HepG2 (cell line): ENCODE data around the gene JPT2. TPM values are rescaled to one million over a fixed set of nuclear protein-coding genes. Genes with fewer than 3 reads are reported as not detected.

Experiments used
- ATF7 ChIP-seq, 2 experiments: fragments of 450-650 bp in 1 of 2; sonication (generic) in 1 of 2; formaldehyde crosslinking in 1 of 2; IDR thresholded peaks; 2 replicates each; pipeline versions ENCODE4 v1.4.0 to v1.6.1; 2016 to 2020; ENCODE audit warnings: antibody characterized with exemption in 1 of 2, mild to moderate bottlenecking in 1 of 2, missing genetic modification reagents in 1 of 2
- CCDC6 ChIP-seq: sonication (generic); formaldehyde crosslinking; IDR thresholded peaks from 2 replicates; pipeline ENCODE4 v1.8.1; 2022; ENCODE audit warnings: mild to moderate bottlenecking, missing genetic modification reagents, moderate library complexity
- ETV5 ChIP-seq: IDR thresholded peaks from 2 replicates; pipeline ENCODE4 v1.6.1; 2018; ENCODE audit warnings: missing biosample characterization, missing genetic modification reagents, inconsistent platforms, borderline replicate concordance
- GATAD1 ChIP-seq: IDR thresholded peaks from 2 replicates; pipeline ENCODE4 v1.6.1; 2016; ENCODE audit warnings: missing genetic modification reagents, missing compliant biosample characterization
- GATAD2A ChIP-seq: IDR thresholded peaks from 2 replicates; pipeline ENCODE4 v1.6.1; 2016
- HOXA9 ChIP-seq: sonication (generic); formaldehyde crosslinking; IDR thresholded peaks from 2 replicates; pipeline ENCODE4 v1.8.1; 2022; ENCODE audit warnings: missing genetic modification reagents, mild to moderate bottlenecking, moderate library complexity, borderline replicate concordance
- PCBP2 ChIP-seq: fragments of 200-400 bp; formaldehyde crosslinking; optimal IDR thresholded peaks from 2 replicates; pipeline ENCODE3; 2018; ENCODE audit warnings: low read length, low read depth; ENCODE audit not compliant: poor library complexity, severe bottlenecking
- SUZ12 ChIP-seq: fragments of 150-350 bp; IDR thresholded peaks from 2 replicates; pipeline ENCODE4 v1.6.1; 2014; ENCODE audit warnings: low read depth, low read length
- TBX3 ChIP-seq: fragments of 450-650 bp; IDR thresholded peaks from 2 replicates; pipeline ENCODE4 v1.6.1; 2017; ENCODE audit warnings: antibody characterized with exemption, mild to moderate bottlenecking, inconsistent platforms, borderline replicate concordance
- ZNF20 ChIP-seq: sonication (generic); formaldehyde crosslinking; IDR thresholded peaks from 2 replicates; pipeline ENCODE4 v1.4.0; 2020; ENCODE audit warnings: mild to moderate bottlenecking, moderate library complexity, missing genetic modification reagents
- ZNF207 ChIP-seq: fragments of 450-650 bp; IDR thresholded peaks from 2 replicates; pipeline ENCODE4 v1.6.1; 2016; ENCODE audit warnings: antibody characterized with exemption, borderline replicate concordance
- ZNF501 ChIP-seq: sonication (generic); formaldehyde crosslinking; IDR thresholded peaks from 2 replicates; pipeline ENCODE4 v1.5.1; 2020; ENCODE audit warnings: mild to moderate bottlenecking, moderate library complexity, missing genetic modification reagents
- ZNF552 ChIP-seq: sonication (generic); formaldehyde crosslinking; IDR thresholded peaks from 2 replicates; pipeline ENCODE4 v1.9.0; 2022; ENCODE audit warnings: missing genetic modification reagents, mild to moderate bottlenecking, borderline replicate concordance
- ZNF790 ChIP-seq: sonication (generic); formaldehyde crosslinking; IDR thresholded peaks from 2 replicates; pipeline ENCODE4 v1.8.0; 2022; ENCODE audit warnings: missing genetic modification reagents, mild to moderate bottlenecking, borderline replicate concordance
- ZNF83 ChIP-seq: sonication (generic); formaldehyde crosslinking; IDR thresholded peaks from 2 replicates; pipeline ENCODE4 v1.4.0; 2020; ENCODE audit warnings: missing genetic modification reagents, mild to moderate bottlenecking, borderline replicate concordance
- ZSCAN21 ChIP-seq: sonication (generic); formaldehyde crosslinking; IDR thresholded peaks from 2 replicates; pipeline ENCODE4 v1.8.0; 2022; ENCODE audit warnings: mild to moderate bottlenecking, missing genetic modification reagents, moderate library complexity, borderline replicate concordance
- polyA plus RNA-seq, 8 experiments: library from polyadenylated mRNA; depleted of rRNA in 3 of 8; stranded (reverse) in 7 of 8; unstranded in 1 of 8; fragments of >200 nt; fragmentation: Illumina TruSeq in 4 of 8; extraction: Trizol in 4 of 8; gene quantifications; 2 replicates each; pipeline versions ENCODE4 v1.2.1 to v1.2.3, GENCODE V29; 2011 to 2016; ENCODE audit warnings: low read depth in 4 of 8, missing spikeins in 1 of 8, mixed read lengths in 1 of 8; ENCODE audit not compliant: insufficient read depth in 1 of 8
- total RNA-seq, 5 experiments: library from RNA; depleted of rRNA; stranded (reverse); fragments of >200 nt; fragmentation: Illumina TruSeq; extraction: Trizol; gene quantifications; 2 replicates each; pipeline ENCODE4 v1.2.3, GENCODE V29; 2016; ENCODE audit warnings: low read depth in 1 of 5
- TF ChIP-seq, protein P1 (sequence below): sonication (generic); formaldehyde crosslinking; IDR thresholded peaks from 2 replicates; pipeline ENCODE4 v1.5.1; 2020; ENCODE audit warnings: missing genetic modification reagents, mild to moderate bottlenecking, borderline replicate concordance
- TF ChIP-seq, protein P2 (sequence below): sonication (generic); formaldehyde crosslinking; IDR thresholded peaks from 2 replicates; pipeline ENCODE4 v1.4.0; 2020; ENCODE audit warnings: mild to moderate bottlenecking, missing genetic modification reagents
- TF ChIP-seq, protein P3 (sequence below): sonication (generic); formaldehyde crosslinking; IDR thresholded peaks from 2 replicates; pipeline ENCODE4 v1.5.1; 2020; ENCODE audit warnings: mild to moderate bottlenecking, missing genetic modification reagents, borderline replicate concordance
- TF ChIP-seq, protein P4 (sequence below): sonication (generic); formaldehyde crosslinking; IDR thresholded peaks from 2 replicates; pipeline ENCODE4 v1.8.0; 2022; ENCODE audit warnings: missing genetic modification reagents, low read depth, mild to moderate bottlenecking, borderline replicate concordance

JPT2 gene
- total and polyA plus RNA-seq, 2 of the 13 experiments (the other 11 are each of a cell fraction or from before 2014, with no cell fraction given), result 53.5 to 89.4 TPM

DNA sequence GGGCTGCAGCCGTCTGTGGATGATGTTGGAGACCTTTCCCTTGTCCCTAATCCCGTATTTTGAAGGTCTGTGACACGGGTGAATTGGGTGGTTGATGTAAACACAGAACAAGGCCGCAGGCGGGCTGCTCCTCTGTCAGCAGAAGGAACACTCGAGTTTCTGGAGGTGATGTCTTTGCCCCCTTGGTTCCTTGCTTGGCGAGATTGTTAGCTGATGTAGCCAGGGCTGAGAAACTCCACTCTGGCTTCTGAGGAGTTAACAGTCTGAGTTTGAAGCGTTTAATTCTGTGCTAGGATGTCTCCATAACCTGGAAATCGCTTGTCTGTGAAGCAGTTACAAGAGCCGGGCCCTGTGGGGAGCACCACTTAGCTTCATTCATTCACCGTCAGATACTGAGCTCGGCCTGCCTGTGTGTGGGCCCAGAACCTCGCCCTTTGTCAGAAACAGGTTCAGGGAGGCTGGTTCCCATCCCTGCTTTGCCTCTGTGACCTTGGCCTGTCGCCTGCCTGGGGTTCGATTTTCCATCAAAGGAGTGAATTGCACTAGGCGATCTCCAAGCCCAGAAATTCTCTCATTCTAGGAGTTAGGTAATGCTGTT, 29.2 kb downstream of the JPT2 start (continued):
- TF ChIP-seq, protein P1, sequence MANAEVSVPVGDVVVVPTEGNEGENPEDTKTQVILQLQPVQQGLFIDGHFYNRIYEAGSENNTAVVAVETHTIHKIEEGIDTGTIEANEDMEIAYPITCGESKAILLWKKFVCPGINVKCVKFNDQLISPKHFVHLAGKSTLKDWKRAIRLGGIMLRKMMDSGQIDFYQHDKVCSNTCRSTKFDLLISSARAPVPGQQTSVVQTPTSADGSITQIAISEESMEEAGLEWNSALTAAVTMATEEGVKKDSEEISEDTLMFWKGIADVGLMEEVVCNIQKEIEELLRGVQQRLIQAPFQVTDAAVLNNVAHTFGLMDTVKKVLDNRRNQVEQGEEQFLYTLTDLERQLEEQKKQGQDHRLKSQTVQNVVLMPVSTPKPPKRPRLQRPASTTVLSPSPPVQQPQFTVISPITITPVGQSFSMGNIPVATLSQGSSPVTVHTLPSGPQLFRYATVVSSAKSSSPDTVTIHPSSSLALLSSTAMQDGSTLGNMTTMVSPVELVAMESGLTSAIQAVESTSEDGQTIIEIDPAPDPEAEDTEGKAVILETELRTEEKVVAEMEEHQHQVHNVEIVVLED (CRISPR knock-in tag), result no peak
- TF ChIP-seq HOXA9 (CRISPR knock-in tag) (no peak), GATAD1 (CRISPR knock-in tag) (no peak), SUZ12 (no peak), ZNF83 (no peak), ZNF552 (no peak), ZNF790 (no peak), PCBP2 (no peak), GATAD2A (peak; percentile 43; the same call in 1 of the 2 replicates), CCDC6 (CRISPR knock-in tag) (no peak), ETV5 (no peak), ZSCAN21 (CRISPR knock-in tag) (no peak), ATF7 (IDR thresholded peaks at IDR 0.05) (no peak), ATF7 (CRISPR knock-in tag; IDR thresholded peaks at IDR 0.05) (no peak), TBX3 (no peak), ZNF207 (no peak), ZNF20 (CRISPR knock-in tag) (no peak), ZNF501 (peak; percentile 38; the same call in 1 of the 2 replicates)
- TF ChIP-seq, protein P2, sequence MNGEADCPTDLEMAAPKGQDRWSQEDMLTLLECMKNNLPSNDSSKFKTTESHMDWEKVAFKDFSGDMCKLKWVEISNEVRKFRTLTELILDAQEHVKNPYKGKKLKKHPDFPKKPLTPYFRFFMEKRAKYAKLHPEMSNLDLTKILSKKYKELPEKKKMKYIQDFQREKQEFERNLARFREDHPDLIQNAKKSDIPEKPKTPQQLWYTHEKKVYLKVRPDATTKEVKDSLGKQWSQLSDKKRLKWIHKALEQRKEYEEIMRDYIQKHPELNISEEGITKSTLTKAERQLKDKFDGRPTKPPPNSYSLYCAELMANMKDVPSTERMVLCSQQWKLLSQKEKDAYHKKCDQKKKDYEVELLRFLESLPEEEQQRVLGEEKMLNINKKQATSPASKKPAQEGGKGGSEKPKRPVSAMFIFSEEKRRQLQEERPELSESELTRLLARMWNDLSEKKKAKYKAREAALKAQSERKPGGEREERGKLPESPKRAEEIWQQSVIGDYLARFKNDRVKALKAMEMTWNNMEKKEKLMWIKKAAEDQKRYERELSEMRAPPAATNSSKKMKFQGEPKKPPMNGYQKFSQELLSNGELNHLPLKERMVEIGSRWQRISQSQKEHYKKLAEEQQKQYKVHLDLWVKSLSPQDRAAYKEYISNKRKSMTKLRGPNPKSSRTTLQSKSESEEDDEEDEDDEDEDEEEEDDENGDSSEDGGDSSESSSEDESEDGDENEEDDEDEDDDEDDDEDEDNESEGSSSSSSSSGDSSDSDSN (CRISPR knock-in tag), result no peak
- TF ChIP-seq, protein P3, sequence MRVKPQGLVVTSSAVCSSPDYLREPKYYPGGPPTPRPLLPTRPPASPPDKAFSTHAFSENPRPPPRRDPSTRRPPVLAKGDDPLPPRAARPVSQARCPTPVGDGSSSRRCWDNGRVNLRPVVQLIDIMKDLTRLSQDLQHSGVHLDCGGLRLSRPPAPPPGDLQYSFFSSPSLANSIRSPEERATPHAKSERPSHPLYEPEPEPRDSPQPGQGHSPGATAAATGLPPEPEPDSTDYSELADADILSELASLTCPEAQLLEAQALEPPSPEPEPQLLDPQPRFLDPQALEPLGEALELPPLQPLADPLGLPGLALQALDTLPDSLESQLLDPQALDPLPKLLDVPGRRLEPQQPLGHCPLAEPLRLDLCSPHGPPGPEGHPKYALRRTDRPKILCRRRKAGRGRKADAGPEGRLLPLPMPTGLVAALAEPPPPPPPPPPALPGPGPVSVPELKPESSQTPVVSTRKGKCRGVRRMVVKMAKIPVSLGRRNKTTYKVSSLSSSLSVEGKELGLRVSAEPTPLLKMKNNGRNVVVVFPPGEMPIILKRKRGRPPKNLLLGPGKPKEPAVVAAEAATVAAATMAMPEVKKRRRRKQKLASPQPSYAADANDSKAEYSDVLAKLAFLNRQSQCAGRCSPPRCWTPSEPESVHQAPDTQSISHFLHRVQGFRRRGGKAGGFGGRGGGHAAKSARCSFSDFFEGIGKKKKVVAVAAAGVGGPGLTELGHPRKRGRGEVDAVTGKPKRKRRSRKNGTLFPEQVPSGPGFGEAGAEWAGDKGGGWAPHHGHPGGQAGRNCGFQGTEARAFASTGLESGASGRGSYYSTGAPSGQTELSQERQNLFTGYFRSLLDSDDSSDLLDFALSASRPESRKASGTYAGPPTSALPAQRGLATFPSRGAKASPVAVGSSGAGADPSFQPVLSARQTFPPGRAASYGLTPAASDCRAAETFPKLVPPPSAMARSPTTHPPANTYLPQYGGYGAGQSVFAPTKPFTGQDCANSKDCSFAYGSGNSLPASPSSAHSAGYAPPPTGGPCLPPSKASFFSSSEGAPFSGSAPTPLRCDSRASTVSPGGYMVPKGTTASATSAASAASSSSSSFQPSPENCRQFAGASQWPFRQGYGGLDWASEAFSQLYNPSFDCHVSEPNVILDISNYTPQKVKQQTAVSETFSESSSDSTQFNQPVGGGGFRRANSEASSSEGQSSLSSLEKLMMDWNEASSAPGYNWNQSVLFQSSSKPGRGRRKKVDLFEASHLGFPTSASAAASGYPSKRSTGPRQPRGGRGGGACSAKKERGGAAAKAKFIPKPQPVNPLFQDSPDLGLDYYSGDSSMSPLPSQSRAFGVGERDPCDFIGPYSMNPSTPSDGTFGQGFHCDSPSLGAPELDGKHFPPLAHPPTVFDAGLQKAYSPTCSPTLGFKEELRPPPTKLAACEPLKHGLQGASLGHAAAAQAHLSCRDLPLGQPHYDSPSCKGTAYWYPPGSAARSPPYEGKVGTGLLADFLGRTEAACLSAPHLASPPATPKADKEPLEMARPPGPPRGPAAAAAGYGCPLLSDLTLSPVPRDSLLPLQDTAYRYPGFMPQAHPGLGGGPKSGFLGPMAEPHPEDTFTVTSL (CRISPR knock-in tag), result no peak
- TF ChIP-seq, protein P4, sequence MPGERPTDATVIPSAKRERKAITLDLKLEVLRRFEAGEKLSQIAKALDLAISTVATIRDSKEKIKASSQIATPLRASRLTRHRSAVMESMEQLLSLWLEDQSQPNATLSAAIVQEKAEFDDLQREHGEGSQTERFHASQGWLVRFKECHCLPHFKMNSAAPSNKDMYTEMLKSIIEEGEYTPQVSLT (CRISPR knock-in tag), result no peak
